ENCODE data around the gene ZNF841. TPM values are rescaled to one million over a fixed set of nuclear protein-coding genes. Genes with fewer than 3 reads are reported as not detected.

Gene ZNF841
- total RNA-seq, 1 experiment from 2014 or later, result 23.3 TPM

DNA sequence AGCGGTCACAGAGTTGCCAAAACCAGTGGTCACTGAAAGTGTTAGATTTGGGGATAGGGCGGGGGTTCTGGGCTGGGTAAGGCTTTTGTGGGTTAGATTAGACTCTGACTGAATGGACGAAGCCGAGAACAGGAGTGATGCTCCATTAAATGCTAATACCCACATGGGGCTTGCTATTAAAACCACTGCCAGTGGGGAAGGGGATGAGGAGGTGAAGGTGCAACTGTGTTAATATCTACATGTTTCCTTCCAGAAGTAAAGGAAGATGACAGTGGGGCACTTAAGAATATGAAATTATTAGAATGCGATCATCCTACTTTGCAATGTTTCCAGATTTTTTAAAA, 66.8 kb downstream of the ZNF841 start:
- H3K9ac ChIP-seq (ENCODE audit: extremely low read depth, insufficient read length, low read length), result peak overlapping the region; percentile 59
- H2BK120ac ChIP-seq (ENCODE audit: low read depth, low read length, poor library complexity, severe bottlenecking), result no peak overlapping the region
- no peak overlapping the region for H2BK15ac ChIP-seq (ENCODE audit: low read depth, low read length)
- WGBS (ENCODE audit: extremely low coverage, insufficient read length, low lambda C conversion rate), result no CpG with 5 or more reads among the region's 5 CpGs
- Mint-ChIP-seq H3K4me3 (peak overlapping the region; percentile 98 to 99), H3K36me3 (ENCODE audit: insufficient read depth in 1 of 3, low read depth in 3 of 3) (peaks cover 51 to 76% (median 53%) of the 10 kb centered on the region in 3 experiments), H3K27ac (peak overlapping the region; percentile 97 to 99 (median 99)), H3K4me1 (peaks cover 15% of the 10 kb centered on the region in 2 experiments), H3K9me3 (peaks cover 28 to 53% of the 10 kb centered on the region in 2 experiments), H3K27me3 (ENCODE audit: low read depth) (peaks cover 5% of the 10 kb centered on the region; the same call in 1 of the 2 replicates)
- no peaks in the 10 kb centered on the region for H3K27me3 ChIP-seq (ENCODE audit: insufficient read depth, low read length)
- H3K27ac ChIP-seq (ENCODE audit: insufficient read length, low read depth, low read length), result peak overlapping the region; percentile 37
- no peak overlapping the region for H4K91ac ChIP-seq (ENCODE audit: insufficient read length, low read depth, low read length)
- H3K14ac ChIP-seq (ENCODE audit: insufficient read depth, low read length), result no peak overlapping the region
- no peak for DNase-seq
- no peaks in the 10 kb centered on the region for H3K23me2 ChIP-seq (ENCODE audit: insufficient read length, low read depth, low read length, poor library complexity, severe bottlenecking)
- peak overlapping the region; percentile 4 for H2BK5ac ChIP-seq (ENCODE audit: insufficient read length, low read length)
- H3K4ac ChIP-seq (ENCODE audit: low read depth, low read length), result no peak overlapping the region
- H4K5ac ChIP-seq (ENCODE audit: insufficient read length, low read depth, low read length), result no peak overlapping the region
- TF ChIP-seq, protein P1, sequence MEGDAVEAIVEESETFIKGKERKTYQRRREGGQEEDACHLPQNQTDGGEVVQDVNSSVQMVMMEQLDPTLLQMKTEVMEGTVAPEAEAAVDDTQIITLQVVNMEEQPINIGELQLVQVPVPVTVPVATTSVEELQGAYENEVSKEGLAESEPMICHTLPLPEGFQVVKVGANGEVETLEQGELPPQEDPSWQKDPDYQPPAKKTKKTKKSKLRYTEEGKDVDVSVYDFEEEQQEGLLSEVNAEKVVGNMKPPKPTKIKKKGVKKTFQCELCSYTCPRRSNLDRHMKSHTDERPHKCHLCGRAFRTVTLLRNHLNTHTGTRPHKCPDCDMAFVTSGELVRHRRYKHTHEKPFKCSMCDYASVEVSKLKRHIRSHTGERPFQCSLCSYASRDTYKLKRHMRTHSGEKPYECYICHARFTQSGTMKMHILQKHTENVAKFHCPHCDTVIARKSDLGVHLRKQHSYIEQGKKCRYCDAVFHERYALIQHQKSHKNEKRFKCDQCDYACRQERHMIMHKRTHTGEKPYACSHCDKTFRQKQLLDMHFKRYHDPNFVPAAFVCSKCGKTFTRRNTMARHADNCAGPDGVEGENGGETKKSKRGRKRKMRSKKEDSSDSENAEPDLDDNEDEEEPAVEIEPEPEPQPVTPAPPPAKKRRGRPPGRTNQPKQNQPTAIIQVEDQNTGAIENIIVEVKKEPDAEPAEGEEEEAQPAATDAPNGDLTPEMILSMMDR (conservative IDR thresholded peaks at IDR 0.05), result no peak
- H3K18ac ChIP-seq (ENCODE audit: insufficient read length, low read depth, low read length), result peak overlapping the region; percentile 15
- no peaks in the 10 kb centered on the region for H3K79me1 ChIP-seq (ENCODE audit: insufficient read depth, low read depth, low read length, poor library complexity, severe bottlenecking)
- H3K4me2 ChIP-seq (ENCODE audit: insufficient read depth, insufficient read length, low read length), result peak overlapping the region; percentile 57
- H4K20me1 ChIP-seq (ENCODE audit: control insufficient read depth, insufficient read depth, insufficient read length), result no peaks in the 10 kb centered on the region
- H3K9me3 ChIP-seq (ENCODE audit: control insufficient read depth, low read depth, low read length), result peaks cover 10% of the 10 kb centered on the region
- H3K23ac ChIP-seq (ENCODE audit: insufficient read length, low read depth, low read length), result no peak overlapping the region
- no peak overlapping the region for H4K8ac ChIP-seq (replicated peaks; ENCODE audit: insufficient read length, low read depth, low read length)
- H3T11ph ChIP-seq (ENCODE audit: low read length), result no peak overlapping the region
- peaks cover 5% of the 10 kb centered on the region; the same call in 1 of the 2 replicates for H3K79me2 ChIP-seq (ENCODE audit: insufficient read depth, low read length)
- H2AFZ ChIP-seq (ENCODE audit: low read length), result peak overlapping the region; percentile 76
- H3K56ac ChIP-seq (ENCODE audit: insufficient read length, low read depth, low read length), result no peak overlapping the region
- H2BK20ac ChIP-seq (ENCODE audit: low read depth, low read length, poor library complexity, severe bottlenecking), result no peak overlapping the region
- no peaks in the 10 kb centered on the region for H3K4me1 ChIP-seq (ENCODE audit: insufficient read depth, low read length)
- no peak overlapping the region for H2BK12ac ChIP-seq (ENCODE audit: insufficient read length, low read depth, low read length)
- no peak overlapping the region for H2AK5ac ChIP-seq (ENCODE audit: insufficient read length, low read length)

Measured in H9 (cell line).